ENCODE data around the gene SCG3. TPM values are rescaled to one million over a fixed set of nuclear protein-coding genes. Genes with fewer than 3 reads are reported as not detected.

Gene SCG3
- total RNA-seq, 1 experiment from 2014 or later, result 32.1 TPM

GRCh38 chr15:51714911-51715310 lies 33.6 kb downstream of the SCG3 start:
- Mint-ChIP-seq H3K27me3 (ENCODE audit: low read depth) (no peaks in the 10 kb centered on the region), H3K36me3 (0 out of 2 replicates have a peak, but pooled peaks cover 5% of the 10 kb centered on the region), H3K9me3 (no peaks in the 10 kb centered on the region), H3K4me1 (no peaks in the 10 kb centered on the region), H3K4me3 (no peak overlapping the region), H3K27ac (no peak overlapping the region)
- DNase-seq (ENCODE audit: low spot score) (no peak), ATAC-seq (no peak)
- CTCF ChIA-PET, result no interaction called here
- POLR2A ChIA-PET, result no interaction called here
- no peak for TF ChIP-seq HMGA2 (CRISPR knock-in tag; IDR thresholded peaks at IDR 0.05)
- no peak for TF ChIP-seq MAX (CRISPR knock-in tag; IDR thresholded peaks at IDR 0.05)
- no peak for TF ChIP-seq ETV6 (CRISPR knock-in tag; IDR thresholded peaks at IDR 0.05)
- TF ChIP-seq HMGXB4 (CRISPR knock-in tag; IDR thresholded peaks at IDR 0.05), result no peak
- TF ChIP-seq ZNF317 (CRISPR knock-in tag; IDR thresholded peaks at IDR 0.05; ENCODE audit: borderline replicate concordance, low read depth), result no peak
- no peak for TF ChIP-seq JAZF1 (CRISPR knock-in tag; IDR thresholded peaks at IDR 0.05)
- TF ChIP-seq E2F4 (CRISPR knock-in tag; IDR thresholded peaks at IDR 0.05; ENCODE audit: borderline replicate concordance, low read depth), result no peak
- no peak for TF ChIP-seq NR2C2 (CRISPR knock-in tag; IDR thresholded peaks at IDR 0.05)
- no peak for TF ChIP-seq AFF4 (CRISPR knock-in tag; IDR thresholded peaks at IDR 0.05; ENCODE audit: borderline replicate concordance)
- no peak for TF ChIP-seq ARID4B (CRISPR knock-in tag; IDR thresholded peaks at IDR 0.05; ENCODE audit: borderline replicate concordance)
- no peak for TF ChIP-seq ZBTB21 (CRISPR knock-in tag; IDR thresholded peaks at IDR 0.05; ENCODE audit: borderline replicate concordance)
- TF ChIP-seq ATF6 (CRISPR knock-in tag; IDR thresholded peaks at IDR 0.05), result no peak
- no peak for TF ChIP-seq ZNF425 (CRISPR knock-in tag; conservative IDR thresholded peaks at IDR 0.05)
- TF ChIP-seq NFE2L1 (CRISPR knock-in tag; IDR thresholded peaks at IDR 0.05), result no peak
- no peak for TF ChIP-seq EMX1 (CRISPR knock-in tag; IDR thresholded peaks at IDR 0.05)

All from WTC11 (cell line).